ENCODE results near the gene SARDH.
"Not testable (repeated sequence)": the region's sequence is repeated elsewhere in the genome, so short reads cannot be mapped to it uniquely, and the experiment has no call there.

SARDH gene

DNA sequence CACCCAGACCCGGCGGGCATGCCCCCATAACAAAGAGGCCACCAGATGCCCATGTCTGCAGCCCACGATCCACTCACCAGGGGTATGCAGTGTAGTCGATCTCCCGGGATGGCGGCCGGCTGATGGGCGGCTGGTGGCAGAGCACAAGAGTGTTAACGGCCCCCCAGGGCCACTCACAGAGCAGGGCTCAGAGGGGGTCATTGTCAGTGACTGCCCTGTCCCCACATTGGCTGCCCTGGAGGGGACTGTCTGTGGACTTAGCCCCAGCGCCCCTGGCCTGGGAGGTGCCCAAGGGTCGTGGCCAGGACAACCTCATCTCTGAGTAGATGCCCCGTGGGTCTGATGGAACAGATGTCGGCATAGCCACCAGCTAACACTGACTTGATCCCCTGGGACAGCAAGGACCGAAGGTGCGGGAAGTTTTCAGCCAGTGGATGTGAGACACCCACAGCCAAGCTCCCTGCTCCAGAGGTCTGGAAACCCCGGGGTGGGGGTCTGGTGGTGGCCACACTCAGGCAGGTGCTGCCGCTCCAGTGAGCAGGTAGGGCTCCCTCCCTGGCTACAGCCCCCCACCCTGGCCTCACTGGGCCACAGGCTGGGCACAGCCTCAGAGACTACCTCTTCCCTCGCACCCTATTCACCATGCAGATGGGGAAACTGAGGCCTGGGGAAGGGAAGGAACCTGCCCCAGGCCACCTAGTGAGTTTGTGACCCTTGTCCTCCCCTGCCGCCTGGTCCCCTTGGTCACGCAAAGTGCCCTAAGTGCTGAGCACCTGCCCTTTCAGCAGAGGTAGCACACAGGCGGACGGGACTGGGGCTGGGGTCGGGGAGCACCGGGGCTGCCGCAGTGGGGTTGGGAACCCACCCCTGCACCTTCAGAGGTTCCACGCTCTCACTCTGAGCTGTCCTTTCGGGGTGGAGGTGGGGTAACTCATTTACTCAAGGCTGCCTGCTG lies 38.1 kb upstream of the SARDH start:
- DNase-seq = no peak

DNA sequence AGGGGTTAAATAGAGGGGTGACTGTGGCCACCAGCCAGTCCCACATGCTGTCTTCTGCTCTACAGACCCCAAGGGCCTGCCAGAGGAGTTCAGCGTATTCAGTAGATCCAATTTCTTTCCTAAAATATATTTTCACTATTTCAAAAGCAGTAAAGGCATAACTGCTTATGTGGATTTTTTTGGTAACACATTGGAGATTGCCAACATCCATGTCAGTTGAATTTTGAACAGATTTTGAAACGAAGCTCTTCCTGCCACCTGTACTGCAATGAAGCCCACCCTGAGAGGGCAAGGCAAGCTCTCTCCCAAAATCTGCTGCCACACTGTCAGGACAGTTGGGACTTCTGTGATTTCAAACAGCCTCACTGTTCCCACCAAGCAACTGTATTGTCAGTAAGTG lies 37.1 kb upstream of the SARDH start:
- no peak for DNase-seq

DNA sequence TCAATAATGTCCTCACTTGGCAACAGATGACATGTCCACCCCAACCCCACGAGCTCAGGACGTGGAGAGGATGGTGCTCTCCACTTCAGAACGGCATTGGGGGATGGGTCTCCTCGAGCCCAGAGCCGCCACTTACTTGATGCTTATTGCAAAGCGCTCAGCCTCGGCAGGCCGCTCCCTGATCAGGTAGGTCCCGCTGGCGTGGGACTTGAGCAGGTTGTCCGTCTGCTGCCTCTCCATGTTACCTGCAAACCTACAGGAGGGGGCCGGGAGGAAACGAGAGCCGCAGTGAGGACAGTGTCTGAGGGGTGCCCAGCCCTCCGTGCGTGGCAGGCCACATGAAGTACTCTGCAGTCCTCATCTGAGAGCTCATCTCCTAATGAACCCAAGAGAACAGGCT lies 36.6 kb upstream of the SARDH start:
- no peak for DNase-seq

DNA sequence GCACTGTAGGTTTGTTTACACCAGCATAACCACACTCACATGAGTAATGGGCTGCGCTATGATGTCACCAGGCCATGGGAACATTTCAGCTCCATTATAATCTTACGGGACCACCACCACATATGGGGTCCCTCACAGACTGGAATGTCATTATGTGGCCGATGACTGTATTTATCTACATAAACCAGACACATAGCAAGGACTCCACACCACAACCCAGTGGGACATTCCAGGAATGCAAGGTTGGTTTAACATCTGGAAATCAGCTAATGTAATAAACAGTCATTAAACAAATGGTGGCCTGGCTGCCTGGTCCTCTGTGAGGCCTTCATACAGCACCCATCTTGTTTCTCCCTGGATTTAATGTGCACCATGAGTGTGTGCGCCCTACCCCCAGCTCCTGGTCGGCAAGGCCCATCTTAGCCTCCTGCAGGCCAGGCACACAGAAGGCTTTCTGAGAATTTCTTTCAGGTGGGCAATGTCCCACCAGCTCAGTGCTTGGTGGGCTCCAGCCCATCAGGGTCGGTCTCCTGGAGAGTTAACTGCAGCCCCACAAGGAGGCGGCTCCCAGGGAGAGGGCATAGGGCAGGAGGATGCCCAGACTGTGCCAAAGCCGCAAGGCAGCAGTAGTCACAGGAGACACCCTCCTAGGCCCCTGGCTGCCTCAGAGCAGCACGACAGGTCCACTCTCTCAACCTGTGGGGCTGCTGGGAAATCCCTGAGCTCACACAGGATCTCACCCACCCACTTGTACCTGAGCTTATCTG lies 35.9 kb upstream of the SARDH start:
- no peak for DNase-seq

GRCh38 chr9:133772581-133772980 lies 34.4 kb upstream of the SARDH start:
- DNase-seq = no peak

- DNase-seq = no peak
Observed at GRCh38 chr9:133771486-133772482, 33.6 kb upstream of the SARDH start.

DNA sequence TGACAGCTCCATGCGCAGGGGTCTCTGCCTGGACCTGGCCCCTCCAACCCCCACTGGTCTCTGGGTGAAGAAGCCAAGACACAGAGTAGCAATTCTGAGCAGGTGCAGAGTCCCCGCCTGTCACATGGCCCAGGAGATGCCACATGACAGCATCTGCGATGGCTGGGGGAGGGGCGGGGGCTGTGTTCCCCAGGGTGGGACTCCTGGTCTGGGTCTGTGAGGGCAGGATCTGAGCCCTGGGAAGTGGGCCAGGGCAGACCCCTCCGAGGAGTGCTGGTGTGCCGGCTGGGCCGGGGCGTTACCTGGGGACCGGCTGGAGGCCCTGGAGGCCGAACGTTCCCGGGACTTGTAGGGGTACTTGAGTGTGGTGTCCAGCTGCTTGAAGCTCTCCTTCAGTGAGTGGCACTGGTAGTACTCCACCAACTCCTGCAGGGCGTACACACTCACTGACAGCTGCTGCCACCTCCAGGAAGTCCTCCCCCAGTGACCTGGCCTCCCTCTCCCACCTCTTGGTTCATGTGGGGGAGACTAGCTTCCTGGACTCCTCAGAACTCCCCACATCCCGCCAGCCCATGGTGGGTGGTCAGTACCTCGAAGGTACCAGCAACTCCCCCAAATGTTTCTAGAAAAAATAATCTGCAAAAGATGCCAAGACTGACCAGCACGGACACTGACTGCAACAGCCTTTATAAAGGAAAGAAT lies 32.1 kb upstream of the SARDH start:
- no peak for DNase-seq

DNA sequence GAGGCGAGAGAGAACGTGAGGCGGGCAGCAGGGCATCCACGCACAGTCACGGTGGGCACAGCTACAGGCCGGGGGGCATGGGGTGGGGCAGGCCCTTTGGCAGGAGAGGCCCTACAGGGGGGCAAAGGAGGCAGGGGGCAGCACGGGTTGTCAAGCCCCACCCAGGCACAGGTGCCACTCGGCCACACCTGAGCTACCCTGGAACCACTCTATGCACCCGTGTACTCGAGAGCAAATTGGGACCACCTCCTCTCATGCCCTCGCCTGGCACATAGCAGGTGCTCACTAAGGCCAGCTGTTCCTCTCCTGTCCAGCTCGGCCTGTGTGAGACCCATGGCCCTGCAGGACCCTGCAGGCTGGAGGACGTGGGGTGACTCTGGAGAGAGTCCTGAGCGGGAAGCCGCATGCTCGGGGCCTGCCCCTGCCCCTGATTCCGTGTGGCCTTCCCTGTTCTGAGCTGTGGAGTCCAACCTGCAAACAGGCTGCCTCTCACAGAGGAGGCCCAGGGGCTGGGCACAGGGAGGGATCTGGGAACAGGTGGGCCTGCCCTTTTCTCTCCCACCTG lies 31.4 kb upstream of the SARDH start:
- DNase-seq = no peak

DNA sequence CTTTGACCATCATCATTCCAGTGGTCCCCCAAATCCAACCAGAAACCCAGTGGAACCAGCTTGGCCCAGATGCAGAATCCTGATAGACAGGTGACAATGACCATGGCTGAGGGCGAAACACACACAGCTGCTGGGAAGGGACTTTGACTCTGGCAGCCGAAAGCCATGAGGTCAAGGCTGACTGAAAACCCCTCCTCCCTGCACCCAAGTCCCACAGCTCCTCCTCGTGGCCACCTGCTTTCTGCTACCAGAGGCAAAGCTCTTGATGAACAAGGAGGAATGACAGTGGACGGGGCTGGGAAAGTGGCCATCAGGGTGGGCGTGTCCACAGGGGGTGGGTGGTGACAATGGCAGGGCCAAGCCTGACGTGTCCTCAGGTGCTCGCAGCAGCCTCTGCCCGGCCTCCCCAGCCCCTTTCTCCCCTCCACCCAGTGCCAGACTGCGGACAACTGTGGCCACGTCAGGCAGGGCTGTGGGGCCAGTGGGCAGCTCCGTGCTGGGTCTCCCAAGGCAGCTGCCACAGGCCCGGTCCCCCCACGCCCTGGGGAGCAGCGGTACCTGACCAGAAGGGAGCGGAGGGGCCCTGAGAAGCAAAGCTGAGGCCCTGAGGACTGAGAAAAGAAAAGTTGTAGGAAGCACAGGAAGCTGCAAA lies 30.8 kb upstream of the SARDH start:
- DNase-seq = no peak

DNA sequence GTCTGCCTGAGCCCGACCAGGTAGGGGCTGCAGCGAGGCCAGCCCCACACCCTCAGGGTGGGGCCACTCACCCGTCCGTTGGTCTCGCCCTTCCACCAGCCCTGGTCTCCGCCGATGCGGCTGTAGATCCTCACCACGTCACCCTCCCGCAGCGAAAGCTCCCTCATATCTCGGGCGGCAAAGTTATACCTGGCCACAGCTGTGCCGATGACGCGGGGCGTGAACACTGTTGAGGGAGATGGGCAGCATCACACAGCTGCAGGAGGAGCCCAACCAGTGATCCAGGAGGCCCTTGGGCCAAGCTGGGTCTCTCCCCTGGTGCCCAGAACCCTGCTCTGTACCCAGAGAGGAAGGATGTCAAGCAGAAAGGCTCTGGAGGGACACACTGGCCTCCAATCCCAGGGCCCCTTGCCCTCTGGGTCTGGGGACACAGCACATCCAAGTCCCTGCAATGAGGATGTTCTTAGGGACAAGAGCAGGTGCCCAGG lies 30.3 kb upstream of the SARDH start:
- no peak for DNase-seq

DNA sequence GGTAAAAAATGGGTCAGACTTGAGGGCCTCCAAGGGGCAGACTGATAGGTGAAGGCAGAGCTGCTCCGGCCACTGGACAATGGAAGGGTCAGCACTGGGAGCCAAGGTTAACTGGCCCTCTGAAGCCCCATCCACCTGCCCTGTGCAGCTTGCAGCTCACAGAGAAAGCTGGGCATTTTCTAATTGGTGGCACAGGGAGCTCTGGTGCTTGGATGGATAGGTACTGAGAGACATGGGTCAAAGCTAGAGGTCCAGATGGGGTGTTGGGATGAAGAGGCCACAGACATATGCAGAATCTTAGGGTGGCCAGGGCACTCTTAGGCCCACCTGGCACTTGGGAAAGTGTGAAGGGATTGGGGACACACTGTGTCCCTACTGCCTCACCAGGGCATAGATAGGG lies 29.5 kb upstream of the SARDH start:
- no peak for DNase-seq

- DNase-seq = no peak
Observed at GRCh38 chr9:133767008-133767407, 28.9 kb upstream of the SARDH start.

DNA sequence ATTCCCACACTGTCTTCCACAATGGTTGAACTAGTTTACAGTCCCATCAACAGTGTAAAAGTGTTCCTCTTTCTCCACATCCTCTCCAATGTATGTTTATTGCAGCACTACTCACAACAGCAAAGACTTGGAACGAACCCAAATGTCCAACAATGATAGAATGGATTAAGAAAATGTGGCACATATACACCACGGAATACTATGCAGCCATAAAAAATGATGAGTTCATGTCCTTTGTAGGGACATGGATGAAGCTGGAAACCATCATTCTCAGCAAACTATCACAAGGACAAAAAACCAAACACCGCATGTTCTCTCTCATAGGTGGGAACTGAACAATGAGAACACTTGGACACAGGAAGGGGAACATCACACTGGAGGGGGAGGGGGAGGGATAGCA lies 28.1 kb upstream of the SARDH start:
- not testable (repeated sequence) for DNase-seq

- DNase-seq = no peak
Observed at GRCh38 chr9:133763272-133764183, 25.4 kb upstream of the SARDH start.

- no peak for DNase-seq
Observed at GRCh38 chr9:133762488-133763271, 24.5 kb upstream of the SARDH start.

- DNase-seq = no peak
Observed at GRCh38 chr9:133761641-133762248, 23.6 kb upstream of the SARDH start.

DNA sequence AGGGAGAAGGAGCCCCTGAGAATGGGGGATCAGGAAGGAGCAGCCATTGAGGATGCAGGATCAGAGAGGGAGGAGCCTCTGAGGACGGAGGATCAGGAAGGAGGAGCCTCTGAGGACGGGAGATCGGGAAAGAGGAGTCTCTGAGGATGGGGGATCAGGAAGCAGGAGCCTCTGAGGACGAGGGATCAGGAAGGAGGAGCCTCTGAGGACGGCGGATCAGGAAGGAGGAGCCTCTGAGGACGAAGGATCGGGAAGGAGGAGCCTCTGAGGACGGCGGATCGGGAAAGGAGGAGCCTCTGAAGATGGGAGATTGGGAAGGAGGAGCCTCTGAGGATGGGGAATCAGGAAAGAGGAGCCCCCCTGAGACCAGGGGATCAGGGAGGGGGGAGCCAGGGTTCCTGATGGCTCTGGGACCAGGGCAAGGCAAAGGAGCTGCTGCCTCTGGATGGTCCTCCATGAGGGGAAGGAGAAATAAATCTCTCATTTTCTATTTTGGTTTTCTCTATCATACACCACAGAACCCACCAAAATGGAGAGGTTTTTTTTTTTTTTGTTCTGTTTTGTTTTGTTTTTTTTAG lies 22.6 kb upstream of the SARDH start:
- no peak for DNase-seq

- no peak for DNase-seq
Observed at GRCh38 chr9:133759946-133760345, 21.8 kb upstream of the SARDH start.

Data from stimulated activated CD4-positive, alpha-beta T cell treated with anti-CD3 and anti-CD28 coated beads, Interleukin-4, amount 100 ng/mL, for 4 hours (primary cell).